HepG2 (cell line): ENCODE data around the gene SRSF4. TPM values are rescaled to one million over a fixed set of nuclear protein-coding genes. Genes with fewer than 3 reads are reported as not detected.

Experiments used
- AKAP8 ChIP-seq: sonication (generic); formaldehyde crosslinking; IDR thresholded peaks from 2 replicates; pipeline ENCODE4 v1.5.1; 2020; ENCODE audit warnings: mild to moderate bottlenecking, missing genetic modification reagents
- CBX5 ChIP-seq: sonication (generic); formaldehyde crosslinking; IDR thresholded peaks from 2 replicates; pipeline ENCODE4 v1.4.0; 2020; ENCODE audit warnings: missing genetic modification reagents, borderline replicate concordance
- CENPX ChIP-seq: sonication (generic); formaldehyde crosslinking; IDR thresholded peaks from 2 replicates; pipeline ENCODE4 v1.9.0; 2021; ENCODE audit warnings: mild to moderate bottlenecking, missing genetic modification reagents, moderate library complexity
- DR1 ChIP-seq: sonication (generic); formaldehyde crosslinking; IDR thresholded peaks from 2 replicates; pipeline ENCODE4 v1.8.0; 2021; ENCODE audit warnings: mild to moderate bottlenecking, missing genetic modification reagents, inconsistent platforms
- ELF4 ChIP-seq: sonication (generic); formaldehyde crosslinking; IDR thresholded peaks from 2 replicates; pipeline ENCODE4 v1.5.0; 2020; ENCODE audit warnings: missing genetic modification reagents, mild to moderate bottlenecking, moderate library complexity, borderline replicate concordance
- MIER2 ChIP-seq: IDR thresholded peaks from 2 replicates; pipeline ENCODE4 v1.6.1; 2016; ENCODE audit warnings: missing biosample characterization, missing genetic modification reagents
- PHF21A ChIP-seq: sonication (generic); formaldehyde crosslinking; IDR thresholded peaks from 2 replicates; pipeline ENCODE4 v1.5.0; 2020; ENCODE audit warnings: mild to moderate bottlenecking, missing genetic modification reagents
- PLRG1 ChIP-seq: fragments of 450-650 bp; conservative IDR thresholded peaks from 2 replicates; pipeline ENCODE4 v1.6.1; 2016
- PRPF4 ChIP-seq: fragments of 200-400 bp; formaldehyde crosslinking; IDR thresholded peaks from 2 replicates; pipeline ENCODE4 v1.6.1; 2016; ENCODE audit warnings: low read length, low read depth; ENCODE audit not compliant: poor library complexity, severe bottlenecking
- RFX3 ChIP-seq: IDR thresholded peaks from 2 replicates; pipeline ENCODE4 v1.6.1; 2016; ENCODE audit warnings: missing biosample characterization, missing genetic modification reagents
- SIN3B ChIP-seq: fragments of 150-350 bp; IDR thresholded peaks from 2 replicates; pipeline ENCODE4 v1.6.1; 2014; ENCODE audit warnings: low read length
- SOX6 ChIP-seq, 2 experiments: fragments of 450-650 bp in 1 of 2; sonication (generic) in 1 of 2; formaldehyde crosslinking in 1 of 2; IDR thresholded peaks; 2 replicates each; pipeline versions ENCODE4 v1.4.0 to v1.6.1; 2017 to 2020; ENCODE audit warnings: antibody characterized with exemption in 1 of 2, mild to moderate bottlenecking in 1 of 2, missing genetic modification reagents in 1 of 2
- U2AF1 ChIP-seq: fragments of 200-400 bp; formaldehyde crosslinking; optimal IDR thresholded peaks from 2 replicates; pipeline ENCODE3; 2017; ENCODE audit warnings: mild to moderate bottlenecking, low read depth, low read length
- ZBTB20 ChIP-seq: sonication (generic); formaldehyde crosslinking; IDR thresholded peaks from 2 replicates; pipeline ENCODE4 v1.8.1; 2023; ENCODE audit warnings: missing genetic modification reagents, low read depth, mild to moderate bottlenecking, borderline replicate concordance
- ZBTB38 ChIP-seq: sonication (generic); formaldehyde crosslinking; IDR thresholded peaks from 2 replicates; pipeline ENCODE4 v1.5.1; 2020; ENCODE audit warnings: mild to moderate bottlenecking, missing genetic modification reagents
- ZKSCAN1 ChIP-seq: fragments of 150-350 bp; IDR thresholded peaks from 2 replicates; pipeline ENCODE4 v1.6.1; 2014; ENCODE audit warnings: low read length
- ZKSCAN5 ChIP-seq: sonication (generic); formaldehyde crosslinking; IDR thresholded peaks from 2 replicates; pipeline ENCODE4 v1.5.1; 2020; ENCODE audit warnings: mild to moderate bottlenecking, missing genetic modification reagents
- ZNF329 ChIP-seq: sonication (generic); formaldehyde crosslinking; IDR thresholded peaks from 2 replicates; pipeline ENCODE4 v1.9.0; 2021; ENCODE audit warnings: low read depth, mild to moderate bottlenecking, missing genetic modification reagents
- ZNF510 ChIP-seq: sonication (generic); formaldehyde crosslinking; IDR thresholded peaks from 2 replicates; pipeline ENCODE4 v1.4.0; 2020; ENCODE audit warnings: low read depth, mild to moderate bottlenecking, missing genetic modification reagents
- ZNF746 ChIP-seq: sonication (generic); formaldehyde crosslinking; IDR thresholded peaks from 2 replicates; pipeline ENCODE4 v1.8.0; 2022; ENCODE audit warnings: mild to moderate bottlenecking, missing genetic modification reagents
- ZNF780A ChIP-seq: sonication (generic); formaldehyde crosslinking; IDR thresholded peaks from 2 replicates; pipeline ENCODE4 v1.8.0; 2022; ENCODE audit warnings: mild to moderate bottlenecking, missing genetic modification reagents, moderate library complexity
- ZNF891 ChIP-seq: sonication (generic); formaldehyde crosslinking; IDR thresholded peaks from 2 replicates; pipeline ENCODE4 v1.5.0; 2020; ENCODE audit warnings: mild to moderate bottlenecking, missing genetic modification reagents
- polyA plus RNA-seq, 8 experiments: library from polyadenylated mRNA; depleted of rRNA in 3 of 8; stranded (reverse) in 7 of 8; unstranded in 1 of 8; fragments of >200 nt; fragmentation: Illumina TruSeq in 4 of 8; extraction: Trizol in 4 of 8; gene quantifications; 2 replicates each; pipeline versions ENCODE4 v1.2.1 to v1.2.3, GENCODE V29; 2011 to 2016; ENCODE audit warnings: low read depth in 4 of 8, missing spikeins in 1 of 8, mixed read lengths in 1 of 8; ENCODE audit not compliant: insufficient read depth in 1 of 8
- total RNA-seq, 5 experiments: library from RNA; depleted of rRNA; stranded (reverse); fragments of >200 nt; fragmentation: Illumina TruSeq; extraction: Trizol; gene quantifications; 2 replicates each; pipeline ENCODE4 v1.2.3, GENCODE V29; 2016; ENCODE audit warnings: low read depth in 1 of 5
- TF ChIP-seq, protein P1 (sequence below): sonication (generic); formaldehyde crosslinking; IDR thresholded peaks from 2 replicates; pipeline ENCODE4 v1.4.0; 2020; ENCODE audit warnings: missing genetic modification reagents, borderline replicate concordance
- TF ChIP-seq, protein P2 (sequence below): sonication (generic); formaldehyde crosslinking; IDR thresholded peaks from 2 replicates; pipeline ENCODE4 v1.9.0; 2022; ENCODE audit warnings: missing genetic modification reagents, mild to moderate bottlenecking, borderline replicate concordance
- TF ChIP-seq, protein P3 (sequence below): conservative IDR thresholded peaks from 2 replicates; pipeline ENCODE4 v1.6.1; 2018; ENCODE audit warnings: missing genetic modification reagents

SRSF4 gene
- total and polyA plus RNA-seq, 2 of the 13 experiments (the other 11 are each of a cell fraction or from before 2014, with no cell fraction given): 37.7 to 50.9 TPM

DNA sequence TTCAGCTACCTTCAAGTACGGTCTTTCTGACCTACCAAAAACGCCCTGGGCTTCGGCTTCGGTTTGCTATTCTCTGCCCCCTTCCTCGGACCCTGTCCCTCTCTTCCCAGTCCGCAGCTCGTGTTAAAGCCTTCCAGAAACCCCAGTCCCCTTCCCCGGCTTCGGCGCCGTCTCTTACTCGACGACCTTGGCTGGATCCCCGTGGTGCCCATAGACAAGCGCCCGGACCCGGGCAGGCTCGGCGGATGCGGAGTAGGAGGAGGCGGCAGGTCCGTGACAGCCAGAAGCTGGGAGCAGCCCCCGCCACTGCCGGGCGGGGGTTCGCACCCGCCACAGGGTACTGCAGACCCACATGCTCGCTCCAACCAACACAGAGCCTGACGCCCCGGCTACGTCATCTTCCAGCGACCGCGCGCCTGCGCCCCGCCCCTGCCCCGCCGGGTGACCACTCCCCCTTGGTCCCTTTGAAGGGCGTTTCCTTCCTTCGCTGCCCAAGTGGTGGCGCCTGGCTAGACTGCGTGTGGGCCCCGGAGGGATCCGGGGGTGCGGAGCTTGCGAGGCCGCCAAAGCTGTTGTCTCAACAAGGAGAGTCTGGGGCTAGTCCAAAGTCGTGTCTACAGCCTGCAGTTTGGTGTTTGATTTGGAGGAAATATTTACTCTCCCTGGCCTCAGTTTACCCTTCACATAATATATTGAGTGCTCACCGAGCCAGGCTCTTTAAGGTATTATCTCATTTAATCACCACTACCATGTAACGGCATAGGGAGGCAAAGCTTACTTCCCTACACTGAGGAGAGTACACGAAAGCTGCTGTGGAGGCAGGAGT is 49.1 kb upstream of the SRSF4 start, which contains the start of gene MECR (continued):
- TF ChIP-seq PLRG1: no peak
- no peak for TF ChIP-seq ELF4
- TF ChIP-seq MIER2 (CRISPR knock-in tag): no peak
- TF ChIP-seq ZNF329 (CRISPR knock-in tag): no peak
- TF ChIP-seq ZKSCAN1: no peak
- no peak; the same call in 1 of the 2 replicates for TF ChIP-seq CBX5 (CRISPR knock-in tag)
- peak; percentile 75; the same call in 1 of the 2 replicates for TF ChIP-seq SIN3B
- no peak for TF ChIP-seq PHF21A (CRISPR knock-in tag)
- no peak for TF ChIP-seq SOX6 (IDR thresholded peaks at IDR 0.05)
- TF ChIP-seq SOX6 (CRISPR knock-in tag; IDR thresholded peaks at IDR 0.05): 0 out of 2 replicates have a peak, but pooled peaks have one; percentile 3
- TF ChIP-seq, protein P1, sequence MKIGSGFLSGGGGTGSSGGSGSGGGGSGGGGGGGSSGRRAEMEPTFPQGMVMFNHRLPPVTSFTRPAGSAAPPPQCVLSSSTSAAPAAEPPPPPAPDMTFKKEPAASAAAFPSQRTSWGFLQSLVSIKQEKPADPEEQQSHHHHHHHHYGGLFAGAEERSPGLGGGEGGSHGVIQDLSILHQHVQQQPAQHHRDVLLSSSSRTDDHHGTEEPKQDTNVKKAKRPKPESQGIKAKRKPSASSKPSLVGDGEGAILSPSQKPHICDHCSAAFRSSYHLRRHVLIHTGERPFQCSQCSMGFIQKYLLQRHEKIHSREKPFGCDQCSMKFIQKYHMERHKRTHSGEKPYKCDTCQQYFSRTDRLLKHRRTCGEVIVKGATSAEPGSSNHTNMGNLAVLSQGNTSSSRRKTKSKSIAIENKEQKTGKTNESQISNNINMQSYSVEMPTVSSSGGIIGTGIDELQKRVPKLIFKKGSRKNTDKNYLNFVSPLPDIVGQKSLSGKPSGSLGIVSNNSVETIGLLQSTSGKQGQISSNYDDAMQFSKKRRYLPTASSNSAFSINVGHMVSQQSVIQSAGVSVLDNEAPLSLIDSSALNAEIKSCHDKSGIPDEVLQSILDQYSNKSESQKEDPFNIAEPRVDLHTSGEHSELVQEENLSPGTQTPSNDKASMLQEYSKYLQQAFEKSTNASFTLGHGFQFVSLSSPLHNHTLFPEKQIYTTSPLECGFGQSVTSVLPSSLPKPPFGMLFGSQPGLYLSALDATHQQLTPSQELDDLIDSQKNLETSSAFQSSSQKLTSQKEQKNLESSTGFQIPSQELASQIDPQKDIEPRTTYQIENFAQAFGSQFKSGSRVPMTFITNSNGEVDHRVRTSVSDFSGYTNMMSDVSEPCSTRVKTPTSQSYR (CRISPR knock-in tag): no peak
- TF ChIP-seq ZKSCAN5 (CRISPR knock-in tag): no peak
- 0 out of 2 replicates have a peak, but pooled peaks have one; percentile 24 for TF ChIP-seq AKAP8 (CRISPR knock-in tag)
- TF ChIP-seq DR1 (CRISPR knock-in tag): 0 out of 2 replicates have a peak, but pooled peaks have one; percentile 22
- peak; percentile 49; the same call in 1 of the 2 replicates for TF ChIP-seq ZBTB38 (CRISPR knock-in tag)
- TF ChIP-seq, protein P2, sequence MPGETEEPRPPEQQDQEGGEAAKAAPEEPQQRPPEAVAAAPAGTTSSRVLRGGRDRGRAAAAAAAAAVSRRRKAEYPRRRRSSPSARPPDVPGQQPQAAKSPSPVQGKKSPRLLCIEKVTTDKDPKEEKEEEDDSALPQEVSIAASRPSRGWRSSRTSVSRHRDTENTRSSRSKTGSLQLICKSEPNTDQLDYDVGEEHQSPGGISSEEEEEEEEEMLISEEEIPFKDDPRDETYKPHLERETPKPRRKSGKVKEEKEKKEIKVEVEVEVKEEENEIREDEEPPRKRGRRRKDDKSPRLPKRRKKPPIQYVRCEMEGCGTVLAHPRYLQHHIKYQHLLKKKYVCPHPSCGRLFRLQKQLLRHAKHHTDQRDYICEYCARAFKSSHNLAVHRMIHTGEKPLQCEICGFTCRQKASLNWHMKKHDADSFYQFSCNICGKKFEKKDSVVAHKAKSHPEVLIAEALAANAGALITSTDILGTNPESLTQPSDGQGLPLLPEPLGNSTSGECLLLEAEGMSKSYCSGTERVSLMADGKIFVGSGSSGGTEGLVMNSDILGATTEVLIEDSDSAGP (CRISPR knock-in tag): peak; percentile 63; the same call in 1 of the 2 replicates
- TF ChIP-seq ZNF510 (CRISPR knock-in tag): no peak
- TF ChIP-seq ZBTB20: no peak
- TF ChIP-seq, protein P3, sequence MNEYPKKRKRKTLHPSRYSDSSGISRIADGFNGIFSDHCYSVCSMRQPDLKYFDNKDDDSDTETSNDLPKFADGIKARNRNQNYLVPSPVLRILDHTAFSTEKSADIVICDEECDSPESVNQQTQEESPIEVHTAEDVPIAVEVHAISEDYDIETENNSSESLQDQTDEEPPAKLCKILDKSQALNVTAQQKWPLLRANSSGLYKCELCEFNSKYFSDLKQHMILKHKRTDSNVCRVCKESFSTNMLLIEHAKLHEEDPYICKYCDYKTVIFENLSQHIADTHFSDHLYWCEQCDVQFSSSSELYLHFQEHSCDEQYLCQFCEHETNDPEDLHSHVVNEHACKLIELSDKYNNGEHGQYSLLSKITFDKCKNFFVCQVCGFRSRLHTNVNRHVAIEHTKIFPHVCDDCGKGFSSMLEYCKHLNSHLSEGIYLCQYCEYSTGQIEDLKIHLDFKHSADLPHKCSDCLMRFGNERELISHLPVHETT: 0 out of 2 replicates have a peak, but pooled peaks have one; percentile 30
- TF ChIP-seq ZNF780A (CRISPR knock-in tag): no peak
- TF ChIP-seq U2AF1: no peak
- TF ChIP-seq RFX3 (CRISPR knock-in tag): no peak
- peak; percentile 25; the same call in 1 of the 2 replicates for TF ChIP-seq ZNF891
- no peak for TF ChIP-seq PRPF4
- TF ChIP-seq CENPX: no peak
- no peak for TF ChIP-seq ZNF746 (CRISPR knock-in tag)
